Amygdala (tissue), 56 donors: ENCODE data around the gene TSHZ3.

Experiments
- DNase-seq, 56 donors: peaks; one replicate each; lab custom pipeline; 2025; lab: John Stamatoyannopoulos, UW

TSHZ3 gene

GRCh38 chr19:31349160-31349881 is at the start of gene TSHZ3:
TSHZ3 (minus strand) TSS chr19:31349436; CDS start chr19:31349219, 217 bp downstream.
- peak in 31 of 56 donors; percentile 15 to 65 (median 42) for DNase-seq

- no peak for DNase-seq
Measured at GRCh38 chr19:31397308-31397707, 48.1 kb upstream of the TSHZ3 start.

GRCh38 chr19:31392464-31392863 is 43.2 kb upstream of the TSHZ3 start:
- DNase-seq, result no peak

- DNase-seq, result no peak
Measured at GRCh38 chr19:31391518-31391917, 42.3 kb upstream of the TSHZ3 start.

- no peak for DNase-seq
Measured at GRCh38 chr19:31390711-31391110, 41.5 kb upstream of the TSHZ3 start.

GRCh38 chr19:31389874-31390273 is 40.6 kb upstream of the TSHZ3 start:
- no peak for DNase-seq

- DNase-seq, result no peak
Measured at GRCh38 chr19:31387717-31388301, 38.6 kb upstream of the TSHZ3 start.

- DNase-seq, result no peak
Measured at GRCh38 chr19:31386806-31387205, 37.6 kb upstream of the TSHZ3 start.

GRCh38 chr19:31385744-31386143 is 36.5 kb upstream of the TSHZ3 start:
- no peak for DNase-seq

- DNase-seq, result no peak
Measured at GRCh38 chr19:31383553-31383952, 34.3 kb upstream of the TSHZ3 start.

- DNase-seq, result no peak
Measured at GRCh38 chr19:31380854-31381253, 31.6 kb upstream of the TSHZ3 start.

- DNase-seq, result no peak
Measured at GRCh38 chr19:31378404-31378803, 29.2 kb upstream of the TSHZ3 start.

- no peak for DNase-seq
Measured at GRCh38 chr19:31377736-31378135, 28.5 kb upstream of the TSHZ3 start.

GRCh38 chr19:31372246-31372781 is 23.1 kb upstream of the TSHZ3 start:
- no peak for DNase-seq

GRCh38 chr19:31370216-31370615 is 21.0 kb upstream of the TSHZ3 start:
- no peak for DNase-seq

- DNase-seq, result no peak
Measured at GRCh38 chr19:31364963-31365362, 15.7 kb upstream of the TSHZ3 start.

- no peak for DNase-seq
Measured at GRCh38 chr19:31361728-31362127, 12.5 kb upstream of the TSHZ3 start.

- no peak for DNase-seq
Measured at GRCh38 chr19:31357315-31357673, 8.1 kb upstream of the TSHZ3 start.

GRCh38 chr19:31356587-31357314 is 7.5 kb upstream of the TSHZ3 start:
- DNase-seq, result peak in 4 of 56 donors; percentile 3 to 23 (median 14)

GRCh38 chr19:31355665-31356289 is 6.5 kb upstream of the TSHZ3 start:
- DNase-seq, result no peak
